ENCODE measurements around the gene PPP4R2.

PPP4R2 gene

GRCh38 chr3:72960812-72961518 lies 35.6 kb upstream of the PPP4R2 start:
- H3K27me3 ChIP-seq (ENCODE audit: low read length): no peaks in the 10 kb centered on the region
- H3K4me2 ChIP-seq (ENCODE audit: low read depth, low read length, poor library complexity, severe bottlenecking): no peak overlapping the region
- no peak overlapping the region for H3K27ac ChIP-seq (ENCODE audit: low read depth, low read length)
- H3F3A ChIP-seq (ENCODE audit: insufficient read depth): no peaks in the 10 kb centered on the region
- no peaks in the 10 kb centered on the region for H3K9me2 ChIP-seq (replicated peaks; ENCODE audit: insufficient read depth, low read length)
- H2AFZ ChIP-seq (ENCODE audit: low read depth, low read length, severe bottlenecking): no peak overlapping the region
- no peaks in the 10 kb centered on the region for H4K20me1 ChIP-seq (ENCODE audit: low read depth, low read length)
- H3K4me3 ChIP-seq (ENCODE audit: insufficient read depth, low read length, poor library complexity, severe bottlenecking): no peak overlapping the region
- H3K9ac ChIP-seq (ENCODE audit: low read length): no peak overlapping the region
- no peak for TF ChIP-seq CTCF (IDR thresholded peaks at IDR 0.05; ENCODE audit: insufficient read depth, low read length, poor library complexity, severe bottlenecking)
- TF ChIP-seq EZH2phosphoT487 (conservative IDR thresholded peaks at IDR 0.05; ENCODE audit: low read length): no peak
- no peaks in the 10 kb centered on the region for H3K36me3 ChIP-seq (ENCODE audit: low read length)
- H3K9me3 ChIP-seq (ENCODE audit: insufficient read depth, low read length): no peaks in the 10 kb centered on the region
- no peaks in the 10 kb centered on the region for H3K79me2 ChIP-seq (ENCODE audit: insufficient read depth, low read length)

GRCh38 chr3:72961752-72962151 lies 34.9 kb upstream of the PPP4R2 start:
- Histone ChIP-seq H3F3A (ENCODE audit: insufficient read depth) (no peaks in the 10 kb centered on the region), H3K9me3 (ENCODE audit: insufficient read depth, low read length) (no peaks in the 10 kb centered on the region), H3K9me2 (replicated peaks; ENCODE audit: insufficient read depth, low read length) (no peaks in the 10 kb centered on the region), H3K27ac (ENCODE audit: low read depth, low read length) (no peak overlapping the region), H3K4me3 (ENCODE audit: insufficient read depth, low read length, poor library complexity, severe bottlenecking) (no peak overlapping the region), H4K20me1 (ENCODE audit: low read depth, low read length) (no peaks in the 10 kb centered on the region), H2AFZ (ENCODE audit: low read depth, low read length, severe bottlenecking) (no peak overlapping the region), H3K79me2 (ENCODE audit: insufficient read depth, low read length) (no peaks in the 10 kb centered on the region), H3K9ac (ENCODE audit: low read length) (no peak overlapping the region), H3K4me2 (ENCODE audit: low read depth, low read length, poor library complexity, severe bottlenecking) (no peak overlapping the region), H3K36me3 (ENCODE audit: low read length) (no peaks in the 10 kb centered on the region), H3K27me3 (ENCODE audit: low read length) (no peaks in the 10 kb centered on the region)
- TF ChIP-seq EZH2phosphoT487 (conservative IDR thresholded peaks at IDR 0.05; ENCODE audit: low read length): no peak
- no peak for TF ChIP-seq CTCF (IDR thresholded peaks at IDR 0.05; ENCODE audit: insufficient read depth, low read length, poor library complexity, severe bottlenecking)

- H3K79me2 ChIP-seq (ENCODE audit: insufficient read depth, low read length): no peaks in the 10 kb centered on the region
- no peaks in the 10 kb centered on the region for H3K36me3 ChIP-seq (ENCODE audit: low read length)
- H2AFZ ChIP-seq (ENCODE audit: low read depth, low read length, severe bottlenecking): no peak overlapping the region
- H3K9ac ChIP-seq (ENCODE audit: low read length): no peak overlapping the region
- H3K27me3 ChIP-seq (ENCODE audit: low read length): no peaks in the 10 kb centered on the region
- H3F3A ChIP-seq (ENCODE audit: insufficient read depth): no peaks in the 10 kb centered on the region
- TF ChIP-seq EZH2phosphoT487 (conservative IDR thresholded peaks at IDR 0.05; ENCODE audit: low read length) (no peak), CTCF (IDR thresholded peaks at IDR 0.05; ENCODE audit: insufficient read depth, low read length, poor library complexity, severe bottlenecking) (no peak)
- no peaks in the 10 kb centered on the region for H4K20me1 ChIP-seq (ENCODE audit: low read depth, low read length)
- H3K4me3 ChIP-seq (ENCODE audit: insufficient read depth, low read length, poor library complexity, severe bottlenecking): no peak overlapping the region
- no peaks in the 10 kb centered on the region for H3K9me2 ChIP-seq (replicated peaks; ENCODE audit: insufficient read depth, low read length)
- no peaks in the 10 kb centered on the region for H3K9me3 ChIP-seq (ENCODE audit: insufficient read depth, low read length)
- no peak overlapping the region for H3K4me2 ChIP-seq (ENCODE audit: low read depth, low read length, poor library complexity, severe bottlenecking)
- H3K27ac ChIP-seq (ENCODE audit: low read depth, low read length): no peak overlapping the region
Observed at GRCh38 chr3:72962317-72962716, 34.3 kb upstream of the PPP4R2 start.
